Choroid plexus epithelial cell (primary cell): ENCODE data around the gene CD7.

Source experiments
- DNase-seq: peaks from one replicate; pipeline ENCODE4 v3.0.0-alpha.2; 2010; ENCODE audit warnings: low read depth
- H3K4me3 ChIP-seq: 2 replicates; pipeline ENCODE4 v1.5.1; 2011; ENCODE audit warnings: low read depth, mild to moderate bottlenecking, control low read depth, low read length, moderate library complexity
- CTCF ChIP-seq: conservative IDR thresholded peaks from 2 replicates; pipeline ENCODE4 v1.5.1; 2011; ENCODE audit warnings: low read depth, mild to moderate bottlenecking, control low read depth, inconsistent platforms, low read length, moderate library complexity

Gene CD7

GRCh38 chr17:82310877-82311276 is 6.5 kb downstream of the CD7 start:
- no peak for TF ChIP-seq CTCF
- DNase-seq = no peak
- no peak overlapping the region for H3K4me3 ChIP-seq

- H3K4me3 ChIP-seq = no peak overlapping the region
- DNase-seq = no peak
- no peak for TF ChIP-seq CTCF
These were observed 7.5 kb downstream of the CD7 start for GRCh38 chr17:82309656-82310570.

- TF ChIP-seq CTCF = no peak
- H3K4me3 ChIP-seq = no peak overlapping the region
- DNase-seq = no peak
These were observed 11.6 kb downstream of the CD7 start for GRCh38 chr17:82305727-82306300.

GRCh38 chr17:82304826-82305726 is 12.3 kb downstream of the CD7 start:
- H3K4me3 ChIP-seq = no peak overlapping the region
- TF ChIP-seq CTCF = no peak
- DNase-seq = no peak

GRCh38 chr17:82303944-82304808 is 13.2 kb downstream of the CD7 start:
- DNase-seq = no peak
- no peak for TF ChIP-seq CTCF
- no peak overlapping the region for H3K4me3 ChIP-seq
